Keratinocyte (primary cell): Measurements from ENCODE around the gene KANSL1. TPM values are rescaled to one million over a fixed set of nuclear protein-coding genes. Genes with fewer than 3 reads are reported as not detected.
A peak's percentile ranks its signal among the peaks of the same experiment; 100 is the strongest.

ENCODE experiments used
- DNase-seq: peaks from one replicate; pipeline ENCODE4 v3.0.0-alpha.2; 2011; ENCODE audit warnings: low read depth, missing footprints, low spot score
- FAIRE-seq: peaks from 2 replicates; lab custom pipeline; 2011; peaks lifted over from hg19 to GRCh38; lab: Jason Lieb, UNC
- H2AFZ ChIP-seq: 2 replicates; pipeline ENCODE4 v1.6.0; 2012; ENCODE audit warnings: low read length, control low read depth, inconsistent platforms; ENCODE audit not compliant: control insufficient read depth
- H3K27ac ChIP-seq: 2 replicates; pipeline ENCODE4 v1.5.1; 2011; ENCODE audit warnings: low read length; ENCODE audit not compliant: control insufficient read depth, insufficient read depth
- H3K27me3 ChIP-seq: 3 replicates; pipeline ENCODE4 v1.6.0; 2011; ENCODE audit warnings: low read length; ENCODE audit not compliant: control insufficient read depth, insufficient read depth; ENCODE audit errors: extremely low read depth
- H3K36me3 ChIP-seq, 2 experiments: 2 replicates in 1 of 2; 3 replicates in 1 of 2; pipeline ENCODE4 v1.5.1; 2011; ENCODE audit warnings: low read length in 2 of 2, mild to moderate bottlenecking in 1 of 2; ENCODE audit not compliant: control insufficient read depth in 2 of 2, insufficient read depth in 2 of 2; ENCODE audit errors: extremely low read depth in 1 of 2
- H3K4me1 ChIP-seq: 3 replicates; pipeline ENCODE4 v1.5.1; 2011; ENCODE audit warnings: low read length; ENCODE audit not compliant: control insufficient read depth, insufficient read depth; ENCODE audit errors: extremely low read depth
- H3K4me2 ChIP-seq: 3 replicates; pipeline ENCODE4 v1.6.0; 2011; ENCODE audit warnings: low read depth, low read length; ENCODE audit not compliant: control insufficient read depth, insufficient read depth; ENCODE audit errors: extremely low read depth
- H3K4me3 ChIP-seq, 3 experiments: fragments of 200-600 bp in 1 of 3; sonication (generic) in 1 of 3; 2 replicates in 2 of 3; 3 replicates in 1 of 3; pipeline ENCODE4 v1.5.1; 2011 to 2016; ENCODE audit warnings: low read length in 3 of 3, mild to moderate bottlenecking in 3 of 3, control low read depth in 2 of 3, inconsistent platforms in 1 of 3, low read depth in 1 of 3, mixed read lengths in 1 of 3, mixed run types in 1 of 3, moderate library complexity in 1 of 3; ENCODE audit not compliant: control insufficient read depth in 2 of 3, insufficient read depth in 2 of 3; ENCODE audit errors: extremely low read depth in 1 of 3
- H3K79me2 ChIP-seq: 2 replicates; pipeline ENCODE4 v1.6.0; 2012; ENCODE audit warnings: low read length; ENCODE audit not compliant: control insufficient read depth, insufficient read depth
- H3K9ac ChIP-seq: 3 replicates; pipeline ENCODE4 v1.6.0; 2011; ENCODE audit warnings: low read length; ENCODE audit not compliant: control insufficient read depth, insufficient read depth; ENCODE audit errors: extremely low read depth
- H3K9me1 ChIP-seq: 3 replicates; pipeline ENCODE4 v1.6.0; 2011; ENCODE audit warnings: low read length; ENCODE audit not compliant: control insufficient read depth, insufficient read depth; ENCODE audit errors: extremely low read depth
- H3K9me3 ChIP-seq: 2 replicates; pipeline ENCODE4 v1.5.1; 2012; ENCODE audit warnings: low read depth, low read length; ENCODE audit not compliant: control insufficient read depth
- H4K20me1 ChIP-seq: 3 replicates; pipeline ENCODE4 v1.6.0; 2011; ENCODE audit warnings: low read length; ENCODE audit not compliant: control insufficient read depth, insufficient read depth; ENCODE audit errors: extremely low read depth
- CTCF ChIP-seq, 3 experiments: IDR thresholded peaks in 1 of 3; conservative IDR thresholded peaks in 1 of 3; optimal IDR thresholded peaks in 1 of 3; 2 replicates in 2 of 3; 3 replicates in 1 of 3; pipeline versions ENCODE3 to v1.5.1; 2011; ENCODE audit warnings: low read length in 3 of 3, mild to moderate bottlenecking in 3 of 3, moderate library complexity in 2 of 3, control low read depth in 1 of 3, inconsistent platforms in 1 of 3; ENCODE audit not compliant: insufficient read depth in 2 of 3; ENCODE audit errors: extremely low read depth in 1 of 3
- EZH2 ChIP-seq: IDR thresholded peaks from one replicate; pipeline ENCODE4 v1.6.1; 2012; ENCODE audit warnings: inconsistent platforms, mild to moderate bottlenecking, low read length, moderate library complexity
- dilution Hi-C: fragments of 300-500 bp; cut with MboI; formaldehyde crosslinking; loops from one replicate; pipeline ENCODE4 v1.7.0; 2020; ENCODE audit warnings: low sequenced_read_pairs; ENCODE audit not compliant: extremely low pct_ligation_motif_present
- polyA plus RNA-seq, 5 experiments: library from polyadenylated mRNA; depleted of rRNA in 3 of 5; stranded (reverse) in 3 of 5; stranded (forward) in 1 of 5; unstranded in 1 of 5; fragments of >200 nt; gene quantifications; 1 replicate in 1 of 5; 2 replicates in 3 of 5; 3 replicates in 1 of 5; pipeline versions ENCODE4 v1.2.1 to v1.2.3, GENCODE V29; 2011 to 2012; ENCODE audit warnings: missing spikeins in 2 of 5, low read depth in 1 of 5, low replicate concordance in 1 of 5

The KANSL1 gene
- polyA plus RNA-seq, 1 donor (not counting 4 experiments of a cell fraction or from before 2014, with no cell fraction given), result 17.6 TPM

DNA sequence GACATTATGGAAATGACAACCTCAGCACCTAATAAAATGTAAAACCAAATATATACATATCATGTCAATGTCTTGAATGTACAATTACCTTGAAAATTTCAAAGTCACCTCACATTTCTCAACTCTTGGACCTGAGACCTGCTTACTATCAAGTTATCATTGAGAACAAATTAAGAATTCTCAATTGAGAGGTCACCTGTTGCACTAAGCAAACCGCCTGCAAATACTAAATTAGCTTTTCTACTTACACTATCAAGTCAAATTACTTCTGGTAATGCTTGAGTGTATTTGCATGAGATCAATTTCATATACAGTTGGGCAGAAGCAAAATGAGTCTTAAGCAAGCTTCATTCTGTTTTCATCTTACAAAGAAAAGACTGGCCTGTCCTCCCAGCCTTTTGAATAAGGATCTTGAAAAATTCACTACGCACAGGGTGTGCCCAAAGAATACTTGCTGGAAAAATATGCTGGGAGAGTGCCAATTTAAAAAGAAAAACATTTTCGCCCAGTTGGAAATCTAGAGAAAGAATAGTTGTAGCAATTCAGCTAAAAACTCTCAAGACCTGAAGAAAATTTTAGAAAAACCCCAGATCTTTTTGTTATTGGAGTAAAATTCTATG lies 35.7 kb downstream of the KANSL1 start:
- Histone ChIP-seq H3K27me3 (no peaks in the 10 kb centered on the region), H3K4me2 (peak overlapping the region; percentile 68), H3K9me3 (no peaks in the 10 kb centered on the region), H4K20me1 (peaks cover 33% of the 10 kb centered on the region), H3K4me3 (no peak overlapping the region), H3K4me1 (peaks cover 36% of the 10 kb centered on the region), H3K36me3 (peaks cover 1 to 3% of the 10 kb centered on the region in 2 experiments), H3K79me2 (peaks cover 99% of the 10 kb centered on the region), H3K9ac (no peak overlapping the region), H3K27ac (peak overlapping the region; percentile 26), H3K9me1 (peaks cover 11% of the 10 kb centered on the region), H2AFZ (no peak overlapping the region)
- FAIRE-seq (no peak), DNase-seq (no peak)
- TF ChIP-seq EZH2 (no peak), CTCF (optimal IDR thresholded peaks at IDR 0.05 in 1 of 3, IDR thresholded peaks at IDR 0.05 in 1 of 3, conservative IDR thresholded peaks at IDR 0.05 in 1 of 3; ENCODE audit: extremely low read depth in 1 of 3, insufficient read depth in 2 of 3, low read length in 3 of 3) (no peak)
- dilution Hi-C loops, result no loop called here

DNA sequence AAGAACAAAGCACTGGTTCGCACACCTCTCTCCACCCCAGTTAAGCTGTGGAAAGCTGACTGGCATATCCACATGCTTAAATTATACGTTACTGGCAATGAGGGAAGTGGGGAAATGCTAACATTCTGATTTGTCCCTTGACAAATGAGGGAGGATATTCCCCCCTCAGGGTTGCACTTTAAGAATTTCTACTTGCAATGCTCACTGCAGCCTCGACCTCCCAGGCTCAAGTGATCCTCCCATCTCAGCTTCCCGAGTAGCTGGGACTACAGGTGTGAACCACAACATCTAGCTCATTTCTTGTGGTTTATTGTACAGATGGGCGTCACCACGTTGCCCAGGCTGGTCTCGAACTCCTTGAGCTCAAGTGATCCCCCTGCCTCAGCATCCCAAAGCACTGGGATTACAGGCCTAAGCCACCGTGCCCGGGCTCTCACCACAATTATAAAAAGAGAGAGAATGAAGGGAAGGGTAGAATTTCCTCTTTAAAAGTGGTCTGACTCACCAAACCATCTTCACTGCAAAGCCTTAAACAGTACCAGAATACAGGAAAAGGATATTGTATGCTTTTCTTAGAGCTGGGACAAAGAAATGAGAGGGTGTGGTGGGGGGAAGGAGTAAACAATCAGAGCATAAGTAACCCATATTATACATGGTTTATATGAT lies 38.9 kb downstream of the KANSL1 start:
- H3K79me2 ChIP-seq, result peaks cover 98% of the 10 kb centered on the region
- FAIRE-seq (no peak), DNase-seq (no peak)
- H3K4me2 ChIP-seq, result no peak overlapping the region
- H3K4me3 ChIP-seq, result no peak overlapping the region
- H3K9me1 ChIP-seq, result peaks cover 10% of the 10 kb centered on the region
- no peak overlapping the region for H3K9ac ChIP-seq
- dilution Hi-C loops, result no loop called here
- H3K27me3 ChIP-seq, result no peaks in the 10 kb centered on the region
- peaks cover 40% of the 10 kb centered on the region for H4K20me1 ChIP-seq
- H3K27ac ChIP-seq, result no peak overlapping the region
- no peak overlapping the region for H2AFZ ChIP-seq
- H3K4me1 ChIP-seq, result peaks cover 36% of the 10 kb centered on the region
- H3K9me3 ChIP-seq, result no peaks in the 10 kb centered on the region
- no peak for TF ChIP-seq CTCF (optimal IDR thresholded peaks at IDR 0.05 in 1 of 3, IDR thresholded peaks at IDR 0.05 in 1 of 3, conservative IDR thresholded peaks at IDR 0.05 in 1 of 3; ENCODE audit: extremely low read depth in 1 of 3, insufficient read depth in 2 of 3, low read length in 3 of 3)
- TF ChIP-seq EZH2, result no peak
- H3K36me3 ChIP-seq, result no peaks in the 10 kb centered on the region
